ENCODE results near the gene GPR148.

GPR148 gene

DNA sequence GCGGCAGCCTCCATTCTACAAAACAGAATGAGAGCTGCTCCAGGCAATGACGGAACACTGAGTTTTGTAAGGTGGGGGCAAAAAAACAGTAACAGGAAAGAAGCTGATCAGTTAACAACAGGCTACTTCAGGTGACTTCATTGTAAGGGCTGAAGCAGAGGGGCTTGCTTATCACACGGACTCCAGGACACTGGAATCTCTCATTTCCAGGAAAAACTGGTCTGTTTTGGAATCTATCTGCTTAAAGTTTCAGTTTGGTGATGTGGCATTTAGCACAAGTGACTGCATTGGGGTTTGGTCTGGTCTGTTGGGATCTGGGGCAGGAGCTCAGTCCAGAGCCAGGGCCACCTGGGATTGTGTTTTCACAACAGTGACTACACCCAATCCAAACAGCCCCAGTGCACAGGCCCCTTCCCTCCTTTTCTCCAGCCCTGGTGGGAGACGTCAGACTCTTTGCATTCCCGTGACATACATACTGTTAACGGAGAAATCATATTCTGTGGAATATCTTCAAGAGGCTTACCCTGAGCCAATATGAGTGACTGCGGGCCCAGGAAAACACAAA lies 40.6 kb downstream of the GPR148 start:
- no peak for DNase-seq (ENCODE audit: low read depth)

DNA sequence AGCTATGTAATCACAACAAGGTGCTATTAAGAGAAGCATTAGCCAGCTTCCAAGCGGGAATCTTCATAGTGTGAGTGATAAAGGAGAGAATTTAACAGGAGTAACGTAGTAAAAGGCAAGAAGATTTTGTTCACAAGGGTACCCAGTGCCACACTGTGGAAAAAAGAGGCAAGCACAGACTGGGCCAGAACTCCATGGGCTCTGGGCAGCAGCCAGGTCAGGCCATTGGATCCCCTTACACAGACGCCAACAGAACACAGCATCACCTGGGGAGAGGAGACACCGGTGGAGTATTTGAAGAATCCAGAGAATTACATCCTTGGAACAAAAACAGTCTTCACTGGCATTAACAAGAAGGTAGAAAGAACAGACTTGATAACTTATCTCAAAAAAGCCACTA lies 47.7 kb downstream of the GPR148 start:
- no peak for DNase-seq (ENCODE audit: low read depth)

DNA sequence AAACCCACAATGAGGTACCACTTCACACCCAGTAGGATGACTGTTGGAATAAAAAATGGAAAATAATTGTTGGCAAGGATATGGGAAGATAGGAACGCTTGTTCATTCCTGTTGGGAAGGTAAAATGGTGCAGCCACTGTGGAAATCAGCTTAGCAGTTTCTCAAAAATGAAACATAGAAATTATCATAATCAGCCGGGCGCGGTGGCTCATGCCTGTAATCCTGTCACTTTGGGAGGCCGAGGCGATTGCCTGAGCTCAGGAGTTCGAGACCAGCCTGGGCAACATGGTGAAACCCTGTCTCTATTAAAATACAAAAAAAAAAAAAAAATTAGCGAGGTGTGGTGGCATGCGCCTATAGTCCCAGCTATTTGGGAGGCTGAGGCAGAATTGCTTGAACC lies 49.9 kb downstream of the GPR148 start:
- no peak for DNase-seq (ENCODE audit: low read depth)
